Calu3 (cell line): ENCODE results near the gene NECAB2. TPM values are rescaled to one million over a fixed set of nuclear protein-coding genes. Genes with fewer than 3 reads are reported as not detected.
A peak's percentile ranks its signal among the peaks of the same experiment; 100 is the strongest.
"Not testable (repeated sequence)": the region's sequence is repeated elsewhere in the genome, so short reads cannot be mapped to it uniquely, and the experiment has no call there.

Experiments used
- BruUV-seq: library from RNA; stranded (reverse); fragments of 400-500 nt; replicated peaks from 2 replicates; lab custom pipeline; 2021; lab: Mats Ljungman, UMichigan
- CTCF ChIA-PET: fragments of 300-600 bp; sonication (Branson Sonifier 250); formaldehyde crosslinking; loops from one replicate; lab custom pipeline; 2022; ENCODE audit warnings: antibody characterized with exemption; lab: Charles Lee
- DNase-seq: peaks from one replicate; pipeline ENCODE4 v3.0.0; 2022
- H3K27ac Mint-ChIP-seq: one replicate; pipeline ENCODE4 v1.8.0; 2022; ENCODE audit warnings: mixed read lengths; ENCODE audit not compliant: unreplicated experiment
- H3K27me3 Mint-ChIP-seq: one replicate; pipeline ENCODE4 v1.8.0; 2022; ENCODE audit warnings: mixed read lengths; ENCODE audit not compliant: unreplicated experiment
- H3K36me3 Mint-ChIP-seq: one replicate; pipeline ENCODE4 v1.8.0; 2022; ENCODE audit warnings: mild to moderate bottlenecking, moderate library complexity, mixed read lengths; ENCODE audit not compliant: insufficient read depth, unreplicated experiment
- H3K4me1 Mint-ChIP-seq: one replicate; pipeline ENCODE4 v1.8.0; 2022; ENCODE audit warnings: mild to moderate bottlenecking, low read depth, mixed read lengths; ENCODE audit not compliant: unreplicated experiment
- H3K4me3 Mint-ChIP-seq: one replicate; pipeline ENCODE4 v1.8.0; 2022; ENCODE audit warnings: mild to moderate bottlenecking, low read depth, moderate library complexity, mixed read lengths; ENCODE audit not compliant: unreplicated experiment
- H3K9me3 Mint-ChIP-seq: one replicate; pipeline ENCODE4 v1.8.0; 2022; ENCODE audit warnings: low read depth, mixed read lengths; ENCODE audit not compliant: unreplicated experiment
- CTCF ChIP-seq: fragments of 200-600 bp; IDR thresholded peaks from one replicate; pipeline ENCODE4 v1.8.0; 2022; ENCODE audit warnings: antibody characterized with exemption; ENCODE audit not compliant: unreplicated experiment
- intact Hi-C: fragments of 100-400 bp; cut with micrococcal nuclease; formaldehyde crosslinking; loops from one replicate; pipeline ENCODE4 v1.10.0; 2022; ENCODE audit not compliant: unreplicated experiment
- total RNA-seq: library from RNA; stranded (reverse); gene quantifications from 2 replicates; pipeline ENCODE4 v1.2.3, GENCODE V29; 2022

Gene NECAB2
- total RNA-seq, 1 experiment from 2014 or later, result 0.28 TPM

- Mint-ChIP-seq H3K4me3 (no peak overlapping the region), H3K27me3 (no peaks in the 10 kb centered on the region), H3K9me3 (no peaks in the 10 kb centered on the region), H3K36me3 (peaks cover 35% of the 10 kb centered on the region), H3K4me1 (peaks cover 7% of the 10 kb centered on the region), H3K27ac (no peak overlapping the region)
- no peak for TF ChIP-seq CTCF
- no peak for DNase-seq
- BruUV-seq, result no TSS peak
- intact Hi-C loops, result loop anchor here (10.0 kb wide), 2 partner anchors 125 to 225 kb away; no protein-coding TSS in a partner anchor
- CTCF ChIA-PET, result no interaction called here
Measured at GRCh38 chr16:83949724-83950001, 18.4 kb upstream of the NECAB2 start.

- H3K36me3 Mint-ChIP-seq, result peaks cover 35% of the 10 kb centered on the region
- CTCF ChIA-PET, DNase-seq, BruUV-seq, H3K4me3 Mint-ChIP-seq, H3K4me1 Mint-ChIP-seq, H3K9me3 Mint-ChIP-seq, H3K27me3 Mint-ChIP-seq, H3K27ac Mint-ChIP-seq: not testable (repeated sequence)
- intact Hi-C loops, result loop anchor here (10.0 kb wide), 2 partner anchors 126 to 224 kb away; no protein-coding TSS in a partner anchor
Measured at GRCh38 chr16:83950862-83951399, 17.1 kb upstream of the NECAB2 start.

- CTCF ChIA-PET, result no interaction called here
- Mint-ChIP-seq H3K36me3 (peaks cover 35% of the 10 kb centered on the region), H3K4me3 (no peak overlapping the region), H3K9me3 (no peaks in the 10 kb centered on the region), H3K4me1 (peaks cover 9% of the 10 kb centered on the region), H3K27ac (no peak overlapping the region), H3K27me3 (no peaks in the 10 kb centered on the region)
- no peak for DNase-seq
- intact Hi-C loops, result loop anchor here (10.0 kb wide), 2 partner anchors 127 to 223 kb away; no protein-coding TSS in a partner anchor
- no TSS peak for BruUV-seq
- no peak for TF ChIP-seq CTCF
Measured at GRCh38 chr16:83951544-83951943, 16.5 kb upstream of the NECAB2 start.

GRCh38 chr16:83952587-83952939 is 15.5 kb upstream of the NECAB2 start:
- BruUV-seq, result no TSS peak
- CTCF ChIA-PET, result no interaction called here
- peak overlapping the region; percentile 84 for H3K4me3 Mint-ChIP-seq
- DNase-seq, result no peak
- H3K27ac Mint-ChIP-seq, result peak overlapping the region; percentile 87
- intact Hi-C loops, result loop anchor here (10.0 kb wide), 2 partner anchors 128 to 222 kb away; no protein-coding TSS in a partner anchor
- no peak for TF ChIP-seq CTCF
- H3K9me3 Mint-ChIP-seq, result no peaks in the 10 kb centered on the region
- H3K36me3 Mint-ChIP-seq, result peaks cover 42% of the 10 kb centered on the region
- H3K4me1 Mint-ChIP-seq, result peaks cover 9% of the 10 kb centered on the region
- H3K27me3 Mint-ChIP-seq, result no peaks in the 10 kb centered on the region
